Right ventricle myocardium inferior (tissue), 1 donor: ENCODE data around the gene HTT. TPM values are rescaled to one million over a fixed set of nuclear protein-coding genes. Genes with fewer than 3 reads are reported as not detected.

Experiments used
- ATAC-seq: fragments of 200-7000 bp; cut with Tn5 transposase; one replicate; pipeline ENCODE4 v1.9.1; 2020; ENCODE audit warnings: mild to moderate bottlenecking, moderate library complexity
- DNase-seq: peaks from one replicate; pipeline ENCODE4 v3.0.0; 2021; ENCODE audit errors: missing footprints
- intact Hi-C: fragments of 100-400 bp; cut with DNase I; formaldehyde crosslinking; loops from one replicate; pipeline ENCODE4 v1.11.0; 2022
- total RNA-seq: library from RNA; stranded (reverse); fragmentation: NEBNext Ultra II Directional; extraction: Animal tissue kit (Norgen Biotek cat#: 25700); gene quantifications from one replicate; pipeline ENCODE4 v1.2.1, GENCODE V29; 2021
- donor health status: DM: no; HTN: yes; CAD: no; lungs with severe emphysema.

The HTT gene
- total RNA-seq, 1 donor from 2014 or later, result 24.2 TPM

GRCh38 chr4:3183008-3183407 is 108.5 kb downstream of the HTT start:
- ATAC-seq, result no peak
- intact Hi-C loops, result no loop called here
- DNase-seq, result no peak

DNA sequence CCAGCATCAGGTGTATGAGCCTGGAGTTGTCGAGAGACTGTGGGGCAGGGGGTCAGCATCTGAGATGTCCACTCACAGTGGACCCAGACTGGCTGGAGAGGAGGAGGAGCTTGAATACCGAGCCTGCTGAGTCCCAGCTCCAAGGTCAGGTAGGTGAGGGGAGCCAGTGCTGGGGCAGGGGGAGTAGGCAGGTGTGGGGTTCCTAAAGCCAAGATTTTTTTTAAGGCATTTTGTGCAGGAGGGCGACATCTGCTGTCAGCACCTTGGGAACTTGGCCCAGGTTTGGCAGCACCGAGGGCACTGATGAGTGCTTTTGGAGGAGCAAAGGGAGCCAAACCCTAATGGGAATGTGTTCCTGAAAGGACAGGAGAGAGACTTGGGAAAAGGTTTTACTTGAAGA is 110.2 kb downstream of the HTT start:
- ATAC-seq (no peak), DNase-seq (no peak)
- intact Hi-C loops, result no loop called here

DNA sequence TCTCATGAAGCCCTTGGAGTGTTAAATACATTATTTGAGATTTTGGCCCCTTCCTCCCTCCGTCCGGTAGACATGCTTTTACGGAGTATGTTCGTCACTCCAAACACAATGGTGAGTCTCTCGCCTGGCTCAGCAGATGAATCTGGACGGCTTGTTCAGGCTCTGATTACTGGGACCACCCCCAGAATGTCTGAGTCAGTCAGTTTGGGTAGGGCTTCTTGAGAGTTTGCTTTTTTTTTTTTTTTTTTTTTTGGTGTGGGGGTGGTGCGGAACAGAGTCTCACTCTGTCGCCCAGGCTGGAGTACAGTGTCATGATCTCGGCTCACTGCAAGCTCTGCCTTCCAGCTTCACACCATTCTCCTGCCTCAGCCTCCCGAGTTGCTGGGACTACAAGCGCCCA is 112.1 kb downstream of the HTT start:
- DNase-seq (no peak), ATAC-seq (no peak)
- intact Hi-C loops, result no loop called here

DNA sequence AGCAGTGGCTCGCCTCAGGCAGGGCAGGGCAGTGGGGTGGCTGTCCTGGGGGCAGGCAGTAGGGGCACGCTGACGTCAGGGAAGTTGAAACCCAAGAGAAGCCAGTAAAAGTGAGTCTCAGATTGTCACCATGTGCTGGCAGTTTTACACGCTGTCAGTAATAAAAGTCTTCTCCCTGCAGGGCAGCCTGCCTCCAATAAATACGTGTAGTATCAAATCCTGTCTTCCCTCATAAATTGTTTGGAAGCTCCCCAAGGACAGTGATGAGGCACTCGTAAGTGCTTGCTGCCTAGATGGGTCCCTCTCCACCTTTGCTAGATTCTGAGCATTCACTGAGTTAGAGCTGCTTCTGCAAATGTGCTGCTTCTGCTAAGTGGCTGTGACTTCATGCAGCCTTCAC is 113.6 kb downstream of the HTT start:
- no peak for ATAC-seq
- intact Hi-C loops, result no loop called here
- no peak for DNase-seq

DNA sequence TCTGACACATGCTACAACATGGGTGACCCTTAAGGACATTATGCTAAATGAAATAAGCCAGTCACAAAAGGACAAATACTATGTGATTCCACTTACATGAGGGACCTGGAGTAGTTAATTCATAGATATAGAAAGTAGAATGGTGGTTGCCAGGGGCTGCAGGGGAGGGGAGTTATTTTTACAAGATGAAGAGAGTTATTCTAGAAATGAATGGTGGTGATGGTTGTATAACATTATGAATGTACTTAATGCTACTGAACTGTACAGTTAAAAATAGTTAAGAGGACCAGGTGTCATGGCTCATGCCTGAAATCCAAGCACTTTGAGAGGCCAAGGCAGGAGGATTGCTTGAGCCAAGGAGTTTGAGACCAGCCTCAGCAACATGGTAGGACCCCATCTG is 115.0 kb downstream of the HTT start:
- ATAC-seq (no peak), DNase-seq (no peak)
- intact Hi-C loops, result no loop called here

DNA sequence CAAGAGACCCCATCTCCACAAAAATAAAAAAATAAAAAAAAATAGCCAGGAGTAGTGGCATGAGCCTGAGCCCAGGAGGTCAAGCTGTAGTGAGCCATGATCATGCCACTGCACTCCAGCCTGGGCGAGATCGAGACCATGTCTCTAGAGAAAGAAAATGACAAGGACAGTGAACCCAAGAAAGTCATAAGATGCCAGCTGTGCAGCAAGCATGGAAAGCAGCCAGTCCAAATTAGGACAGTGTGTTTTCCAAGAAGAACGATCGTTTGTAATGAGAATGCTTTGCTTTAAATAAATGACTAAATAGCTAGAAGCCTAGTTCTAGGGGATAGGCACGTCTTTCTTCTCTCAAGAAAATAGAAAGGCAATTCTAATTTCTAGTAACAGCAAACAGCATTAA is 116.1 kb downstream of the HTT start:
- ATAC-seq (no peak), DNase-seq (no peak)
- intact Hi-C loops, result loop anchor here (5.0 to 10.0 kb wide), 2 partner anchors 154 to 257 kb away; no protein-coding TSS in a partner anchor

- ATAC-seq, result no peak
- no peak for DNase-seq
- intact Hi-C loops, result loop anchor here (5.0 to 10.0 kb wide), 2 partner anchors 153 to 255 kb away; no protein-coding TSS in a partner anchor
Observed at GRCh38 chr4:3192188-3192587, 117.7 kb downstream of the HTT start.

DNA sequence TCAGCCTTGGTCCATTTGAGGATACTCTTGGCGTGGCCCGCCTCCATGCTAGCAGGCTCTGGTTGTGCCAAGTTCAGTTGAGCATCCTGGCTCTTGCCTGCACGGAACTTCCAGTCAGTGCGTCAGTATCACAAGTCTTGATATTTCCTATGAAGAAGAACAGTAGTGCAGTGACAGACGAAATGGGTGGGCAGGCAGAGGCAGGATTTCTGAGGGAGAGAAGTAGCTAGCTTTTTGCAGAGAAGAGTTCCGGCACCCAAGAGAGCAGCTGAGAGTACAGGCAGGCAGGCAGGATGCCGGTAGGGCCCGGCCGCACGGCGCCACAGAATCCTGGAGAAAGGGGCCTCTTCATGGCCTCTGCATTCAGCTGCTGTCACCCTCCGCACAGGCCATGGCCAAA is 118.3 kb downstream of the HTT start:
- intact Hi-C loops, result loop anchor here (5.0 to 10.0 kb wide), 2 partner anchors 152 to 254 kb away; no protein-coding TSS in a partner anchor
- ATAC-seq, result no peak
- no peak for DNase-seq

DNA sequence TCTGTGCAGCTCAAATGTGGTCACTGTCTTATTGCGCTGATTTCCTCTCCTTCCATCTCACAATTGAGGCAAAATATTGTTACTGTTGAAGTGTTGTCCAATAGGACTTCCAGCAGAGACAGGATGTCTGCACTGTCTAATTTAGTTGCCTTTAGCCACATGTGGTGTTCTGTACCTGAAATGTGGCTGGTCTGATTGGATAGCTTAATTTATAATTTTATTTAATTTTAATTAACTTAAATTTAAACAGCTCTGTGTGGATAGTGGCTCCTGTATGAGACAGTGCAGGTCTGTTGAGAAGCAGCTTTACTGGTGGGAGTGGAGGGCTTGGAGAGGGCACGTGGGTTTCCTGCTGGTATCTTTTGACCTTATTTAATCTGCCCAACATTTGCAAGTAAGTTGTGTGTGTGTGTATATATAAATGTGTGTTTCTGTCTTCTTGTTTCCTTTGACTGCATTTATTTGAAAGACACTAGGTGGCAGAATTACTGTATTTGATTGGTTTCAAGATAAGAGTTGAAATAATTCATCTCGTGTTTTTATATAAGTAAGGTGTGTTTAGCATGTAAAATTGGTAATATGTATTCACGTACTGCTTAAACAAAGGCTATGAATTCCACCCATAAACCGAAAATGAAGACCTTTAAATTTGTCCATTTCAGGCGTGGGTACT is 119.2 kb downstream of the HTT start:
- intact Hi-C loops, result loop anchor here (5.0 to 10.0 kb wide), 2 partner anchors 151 to 254 kb away; no protein-coding TSS in a partner anchor
- DNase-seq (no peak), ATAC-seq (no peak)

DNA sequence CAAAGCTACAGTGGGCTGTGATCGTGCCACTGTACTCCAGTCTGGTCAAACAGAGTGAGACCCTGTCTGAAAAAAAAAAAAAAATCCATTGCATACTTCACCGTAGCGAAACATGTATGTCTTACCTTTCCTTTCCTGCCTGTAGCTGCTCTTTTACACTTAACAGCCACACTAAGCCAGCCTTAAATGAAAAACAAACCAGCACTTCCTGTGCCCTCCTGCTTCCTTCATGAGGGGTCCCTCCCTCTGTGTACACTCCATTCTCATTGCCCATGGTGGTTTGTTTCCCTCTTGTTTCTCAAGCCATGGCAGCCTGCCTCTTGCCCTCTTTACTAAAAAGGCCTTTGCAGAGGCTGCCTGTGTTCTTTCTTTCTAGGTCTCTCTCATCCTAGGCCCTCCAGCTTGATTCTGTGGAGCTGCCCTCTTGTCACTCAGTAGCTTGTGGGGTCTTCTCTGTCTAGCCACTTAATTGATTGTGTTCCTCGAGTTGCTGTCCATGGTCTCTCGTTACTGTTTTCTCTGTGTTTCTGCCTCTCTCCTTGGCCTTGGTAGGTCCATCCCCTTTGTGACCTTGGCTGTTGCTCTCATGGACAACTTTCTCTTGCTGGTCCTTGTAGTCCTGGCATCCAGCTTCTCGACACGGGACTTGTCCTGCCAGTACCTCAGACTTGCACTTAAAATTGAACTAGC is 122.3 kb downstream of the HTT start:
- intact Hi-C loops, result loop anchor here (10.0 kb wide), 1 partner anchor 148 kb away; no protein-coding TSS in a partner anchor
- ATAC-seq (no peak), DNase-seq (no peak)

DNA sequence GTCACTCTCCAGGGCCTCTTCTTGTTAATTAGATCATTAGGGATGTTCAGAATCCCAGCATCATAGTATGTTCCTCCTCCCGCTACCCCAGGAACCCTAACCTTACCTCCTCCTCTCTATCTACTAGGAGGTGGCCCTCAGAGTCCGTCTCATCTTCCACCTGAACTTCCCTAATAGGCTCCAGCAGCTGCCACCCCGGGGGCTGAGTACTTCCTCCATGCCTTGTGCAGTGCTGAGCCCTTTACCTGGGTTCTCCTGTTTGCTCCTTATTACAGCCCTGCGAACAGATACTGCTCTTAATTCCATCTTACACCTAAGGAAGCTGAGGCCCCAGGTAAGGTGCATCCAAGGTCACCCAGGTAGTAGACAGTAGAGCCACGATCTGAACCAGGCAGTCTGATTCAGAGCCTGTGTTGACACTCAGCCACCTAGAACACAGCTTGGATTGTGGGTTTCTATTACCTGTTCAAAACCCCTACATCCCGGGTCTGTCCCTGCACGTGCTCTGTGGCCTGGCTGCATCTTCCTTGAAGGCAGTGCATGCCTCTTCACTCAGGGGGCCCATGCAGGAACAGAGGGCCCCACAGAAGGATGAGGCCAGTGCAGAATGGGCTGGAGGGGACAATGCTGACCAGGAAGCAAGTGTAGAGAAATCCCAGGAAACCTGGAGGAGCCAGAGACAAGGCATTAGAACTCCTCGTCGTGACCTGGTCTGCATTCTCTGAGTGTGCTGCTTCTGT is 123.1 kb downstream of the HTT start:
- no peak for DNase-seq
- intact Hi-C loops, result loop anchor here (10.0 kb wide), 1 partner anchor 147 kb away; no protein-coding TSS in a partner anchor
- ATAC-seq, result no peak

- no peak for DNase-seq
- intact Hi-C loops, result loop anchor here (10.0 kb wide), 1 partner anchor 146 kb away; no protein-coding TSS in a partner anchor
- ATAC-seq, result no peak
Observed at GRCh38 chr4:3198906-3199305, 124.4 kb downstream of the HTT start.

DNA sequence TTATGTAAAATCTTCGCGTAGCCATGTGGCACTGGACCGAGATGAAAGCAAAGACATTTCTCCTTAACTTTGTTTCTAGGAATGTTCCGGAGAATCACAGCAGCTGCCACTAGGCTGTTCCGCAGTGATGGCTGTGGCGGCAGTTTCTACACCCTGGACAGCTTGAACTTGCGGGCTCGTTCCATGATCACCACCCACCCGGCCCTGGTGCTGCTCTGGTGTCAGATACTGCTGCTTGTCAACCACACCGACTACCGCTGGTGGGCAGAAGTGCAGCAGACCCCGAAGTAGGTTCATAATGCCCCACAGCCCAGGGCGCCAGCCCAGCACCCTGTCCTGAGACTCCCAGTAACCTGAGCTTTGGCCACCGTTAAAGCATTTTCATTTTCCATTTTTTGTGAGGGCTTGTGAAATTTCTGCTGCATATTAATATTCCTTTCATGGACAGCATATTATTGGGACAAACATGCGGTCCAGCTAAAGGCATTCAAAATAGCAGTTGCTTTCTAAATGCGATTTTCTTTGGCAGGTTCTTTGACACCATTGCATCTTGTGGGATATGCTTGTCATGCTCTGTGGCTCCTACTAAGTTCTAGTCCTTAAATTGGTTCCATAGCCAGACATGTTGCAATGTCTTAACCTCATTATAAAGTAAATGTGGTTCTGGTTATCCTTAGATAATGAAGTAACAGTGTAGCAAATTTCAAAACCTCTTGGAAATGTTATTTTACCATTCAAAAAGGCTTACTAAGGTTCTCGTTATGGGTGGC is 125.4 kb downstream of the HTT start:
- DNase-seq (no peak), ATAC-seq (peak; percentile 71)
- intact Hi-C loops, result loop anchor here (10.0 kb wide), 1 partner anchor 145 kb away; no protein-coding TSS in a partner anchor

DNA sequence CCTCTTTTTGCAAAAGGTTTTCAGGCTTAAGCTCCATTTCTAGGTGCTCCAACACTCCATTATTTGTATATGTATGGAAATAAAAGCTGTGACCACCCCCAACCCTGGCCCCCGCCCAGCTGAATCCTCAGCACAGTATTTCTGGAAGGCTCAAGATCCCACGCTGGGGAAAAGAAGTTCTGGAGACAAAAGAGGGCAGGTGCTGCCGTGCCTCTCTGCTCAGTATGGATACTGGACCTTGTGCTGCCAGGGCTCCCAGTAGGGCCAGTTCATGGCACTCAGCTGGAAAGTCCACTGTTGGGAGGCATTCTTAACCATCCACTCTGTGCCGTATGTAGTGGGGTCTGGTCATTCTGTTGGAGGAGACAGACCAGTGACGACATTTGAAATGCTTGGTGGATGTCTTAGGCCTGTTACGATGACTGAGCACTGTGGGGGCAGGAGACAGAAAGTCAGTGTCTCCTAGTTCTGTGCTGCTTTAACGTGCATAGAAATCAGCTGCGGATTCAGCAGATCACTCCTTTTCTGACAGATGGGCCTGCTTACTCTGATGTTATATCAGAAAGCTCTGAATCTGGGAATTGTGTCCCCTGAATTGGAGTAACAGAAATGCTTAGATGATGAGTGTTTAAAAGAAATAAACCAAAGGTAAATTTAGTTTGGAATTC is 126.1 kb downstream of the HTT start:
- intact Hi-C loops, result no loop called here
- DNase-seq, result no peak
- ATAC-seq, result no peak

DNA sequence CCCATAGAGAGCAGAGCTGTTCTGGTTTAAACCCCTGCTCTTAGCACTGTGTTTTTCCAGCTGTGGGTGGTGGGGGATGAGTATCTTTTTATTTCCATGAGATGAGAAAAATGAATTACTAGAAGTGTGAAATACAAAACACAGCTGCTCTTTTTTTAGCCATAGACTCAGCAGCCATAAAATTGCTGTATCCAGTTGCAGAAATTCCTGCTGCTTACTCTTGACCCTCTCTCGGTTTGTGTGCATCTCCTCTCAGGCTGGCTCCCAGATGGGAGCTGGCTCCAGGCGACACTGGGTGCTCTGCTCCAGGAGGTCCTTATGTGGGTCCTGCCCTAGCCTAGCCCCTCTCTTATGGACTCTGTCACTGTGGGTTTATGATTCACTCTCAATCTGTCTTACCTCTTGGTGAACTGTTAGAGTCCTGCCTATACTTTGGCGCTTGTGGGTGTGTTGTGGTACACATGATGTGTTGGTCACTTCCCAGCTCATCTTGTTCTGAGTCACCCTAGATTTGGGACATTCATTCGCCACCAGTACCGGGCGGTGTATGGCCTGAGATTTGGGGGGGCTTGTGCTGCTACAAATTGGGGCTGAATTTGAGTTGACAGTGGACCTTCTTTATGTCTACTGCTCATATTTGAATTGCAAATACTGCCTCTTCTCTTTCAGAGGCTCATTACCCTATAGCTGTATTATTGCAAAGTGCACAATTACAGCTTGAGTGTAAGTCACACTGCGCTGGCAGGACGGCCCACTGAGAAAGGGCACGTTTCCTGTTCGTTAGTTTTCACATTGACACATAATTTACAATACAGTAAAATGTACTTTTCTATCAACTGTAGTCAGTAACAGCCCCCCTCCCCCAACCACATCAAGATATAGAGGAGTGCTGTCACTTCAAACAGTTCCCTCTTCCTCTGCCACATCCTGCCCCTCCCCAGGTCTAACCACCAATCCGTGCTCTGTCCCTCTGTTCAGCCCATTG is 127.5 kb downstream of the HTT start:
- intact Hi-C loops, result no loop called here
- no peak for ATAC-seq
- DNase-seq, result no peak

GRCh38 chr4:3202836-3203820 is 128.6 kb downstream of the HTT start:
- peak; percentile 35 for ATAC-seq
- intact Hi-C loops, result no loop called here
- no peak for DNase-seq
